GM12878 (cell line): ENCODE measurements around the gene ING4. TPM values are rescaled to one million over a fixed set of nuclear protein-coding genes. Genes with fewer than 3 reads are reported as not detected.

Source experiments
- ATAC-seq: fragments of 200-7000 bp; cut with Tn5 transposase; 3 replicates; pipeline ENCODE4 v1.9.1; 2020; ENCODE audit warnings: mild to moderate bottlenecking, moderate library complexity
- BruUV-seq: library from RNA; stranded (reverse); fragments of 400-500 nt; replicated peaks from 2 replicates; lab custom pipeline; 2021; lab: Mats Ljungman, UMichigan
- CTCF ChIA-PET: fragments of 300-600 bp; sonication (Branson Sonifier 250); formaldehyde crosslinking; extraction: SDS; loops from one replicate; lab custom pipeline; 2021; ENCODE audit warnings: inconsistent platforms; lab: Yijun Ruan, JAX
- POLR2A ChIA-PET: fragments of 350-600 bp; formaldehyde crosslinking; extraction: SDS; loops from one replicate; lab custom pipeline; 2021; ENCODE audit warnings: inconsistent platforms; lab: Charles Lee
- RAD21 ChIA-PET: fragments of 300-600 bp; sonication (Branson Sonifier 250); formaldehyde crosslinking; loops from one replicate; lab custom pipeline; 2023; ENCODE audit warnings: antibody characterized with exemption; ENCODE audit not compliant: unreplicated experiment; lab: Charles Lee
- SMC1A ChIA-PET: fragments of 300-600 bp; sonication (Branson Sonifier 250); formaldehyde crosslinking; loops from one replicate; lab custom pipeline; 2023; ENCODE audit not compliant: unreplicated experiment, uncharacterized antibody; lab: Charles Lee
- DNase-seq: peaks from one replicate; pipeline ENCODE4 v3.0.0-alpha.2; 2011; ENCODE audit warnings: low read depth, low spot score
- FAIRE-seq: peaks from 3 replicates; lab custom pipeline; 2011; peaks lifted over from hg19 to GRCh38; lab: Jason Lieb, UNC
- H2AFZ ChIP-seq: 2 replicates; pipeline ENCODE4 v1.6.0; 2011; ENCODE audit warnings: low read depth, low read length, control low read depth; ENCODE audit not compliant: control insufficient read depth
- H3K27ac ChIP-seq: 2 replicates; pipeline ENCODE4 v1.5.1; 2011; ENCODE audit warnings: control low read depth; ENCODE audit not compliant: control insufficient read depth, insufficient read depth
- H3K27me3 ChIP-seq, 2 experiments: replicated peaks in 1 of 2; 2 replicates each; pipeline versions ENCODE4 v1.6.0 to v1.6.1; 2011; ENCODE audit warnings: low read length in 1 of 2; ENCODE audit not compliant: control insufficient read depth in 2 of 2, insufficient read depth in 2 of 2
- H3K36me3 ChIP-seq, 2 experiments: 2 replicates each; pipeline ENCODE4 v1.5.1; 2011; ENCODE audit warnings: low read length in 1 of 2; ENCODE audit not compliant: control insufficient read depth in 2 of 2, insufficient read depth in 2 of 2
- H3K4me1 ChIP-seq: 2 replicates; pipeline ENCODE4 v1.6.1; 2011; ENCODE audit warnings: mild to moderate bottlenecking, low read length, moderate library complexity, mixed read lengths; ENCODE audit not compliant: control insufficient read depth, insufficient read depth
- H3K4me2 ChIP-seq: 2 replicates; pipeline ENCODE4 v1.6.0; 2011; ENCODE audit warnings: control low read depth; ENCODE audit not compliant: control insufficient read depth, insufficient read depth
- H3K4me3 ChIP-seq: fragments of 200-600 bp; sonication (generic); 2 replicates; pipeline ENCODE4 v1.5.1; 2016
- H3K79me2 ChIP-seq: 2 replicates; pipeline ENCODE4 v1.6.0; 2011; ENCODE audit warnings: low read length; ENCODE audit not compliant: control insufficient read depth, insufficient read depth
- H3K9ac ChIP-seq: 2 replicates; pipeline ENCODE4 v1.8.0; 2011; ENCODE audit warnings: low read length, control low read depth, mixed read lengths; ENCODE audit not compliant: control insufficient read depth, insufficient read depth
- H3K9me3 ChIP-seq: replicated peaks from 3 replicates; pipeline ENCODE4 v1.5.1; 2011; ENCODE audit warnings: mild to moderate bottlenecking, low read length; ENCODE audit not compliant: control insufficient read depth, insufficient read depth
- H4K20me1 ChIP-seq: 2 replicates; pipeline ENCODE4 v1.6.0; 2011; ENCODE audit not compliant: control insufficient read depth, insufficient read depth
- FOS ChIP-seq: IDR thresholded peaks from 3 replicates; pipeline ENCODE4 v1.6.1; 2011; ENCODE audit warnings: borderline replicate concordance; ENCODE audit not compliant: insufficient read length; ENCODE audit errors: extremely low read depth
- PAX5 ChIP-seq: IDR thresholded peaks from 2 replicates; pipeline ENCODE4 v1.6.1; 2011; ENCODE audit warnings: low read depth, low read length, borderline replicate concordance
- TBL1XR1 ChIP-seq: IDR thresholded peaks from 2 replicates; pipeline ENCODE4 v1.6.1; 2012; ENCODE audit warnings: low read depth, low read length, improper control_type of control experiment
- WGBS: methylation state at CpG from one replicate; pipeline ENCODE4 v1.1.6; 2016; ENCODE audit warnings: low lambda C conversion rate; ENCODE audit not compliant: insufficient replicate concordance, insufficient coverage; ENCODE audit errors: missing lambda C conversion rate; 5-methylcytosine and 5-hydroxymethylcytosine counted together
- in situ Hi-C: fragments of 300-500 bp; cut with MboI; formaldehyde crosslinking; loops from 9 replicates; pipeline ENCODE4 v1.14.3; 2018; ENCODE audit warnings: mixed read lengths
- intact Hi-C: fragments of 100-400 bp; cut with micrococcal nuclease; formaldehyde crosslinking; loops from one replicate; pipeline ENCODE4 v1.14.2; 2022; ENCODE audit not compliant: unreplicated experiment
- polyA plus RNA-seq, 11 experiments: library from polyadenylated mRNA; depleted of rRNA in 4 of 11; unstranded in 6 of 11; stranded (reverse) in 5 of 11; fragments of >200 nt; fragmentation: Nextera tagmentation in 4 of 11; fragmentation: Illumina TruSeq in 1 of 11; extraction: Ambion mirVana in 4 of 11; extraction: Trizol in 1 of 11; gene quantifications; 1 replicate in 1 of 11; 2 replicates in 10 of 11; pipeline versions ENCODE4 v1.2.1 to v1.2.3, GENCODE V29; 2011 to 2016; ENCODE audit warnings: inconsistent platforms in 2 of 11, missing spikeins in 2 of 11, low read depth in 1 of 11
- total RNA-seq, 4 experiments: library from RNA; depleted of rRNA in 3 of 4; stranded (reverse); fragments of >200 nt in 3 of 4; fragmentation: Illumina TruSeq in 1 of 4; extraction: Trizol in 1 of 4; gene quantifications; 2 replicates each; pipeline versions ENCODE4 v1.2.1 to v1.2.3, GENCODE V29; 2013 to 2021
- TF ChIP-seq, protein P1 (sequence below): IDR thresholded peaks from 2 replicates; pipeline ENCODE4 v1.6.1; 2011; ENCODE audit warnings: low read depth, mild to moderate bottlenecking, low read length, moderate library complexity, borderline replicate concordance; ENCODE audit errors: extremely low read depth

ING4 gene
- total and polyA plus RNA-seq, 10 of the 15 experiments (the other 5 are each of a cell fraction or from before 2014, with no cell fraction given): 7.2 to 53.9 (median 21.8) TPM

DNA sequence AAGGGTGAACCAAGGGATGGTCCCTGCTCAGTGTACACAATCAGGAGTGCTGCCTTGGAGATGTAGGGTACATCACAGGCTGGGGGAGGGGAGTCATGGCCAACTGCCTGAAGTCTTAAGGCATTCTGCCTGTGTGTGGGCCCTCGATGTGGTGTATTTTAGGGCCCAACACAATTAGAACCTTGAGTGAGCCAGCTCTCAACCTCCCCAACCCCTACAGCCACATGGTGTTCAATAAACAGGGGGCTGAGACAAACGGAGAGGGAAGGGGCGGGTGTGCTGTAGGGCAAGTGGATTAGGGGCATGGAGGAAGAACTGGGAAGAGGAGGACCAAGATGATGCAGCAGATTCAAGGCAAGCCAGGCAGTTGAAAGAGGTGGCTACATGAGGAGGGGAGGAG lies 47.1 kb downstream of the ING4 start:
- ATAC-seq (no peak), FAIRE-seq (no peak)
- Histone ChIP-seq H3K4me2 (no peak overlapping the region), H2AFZ (no peak overlapping the region), H3K36me3 (peaks cover 0 to 5% of the 10 kb centered on the region in 2 experiments; a peak in 2 of 4 replicates), H4K20me1 (no peaks in the 10 kb centered on the region), H3K9me3 (no peaks in the 10 kb centered on the region), H3K79me2 (no peaks in the 10 kb centered on the region), H3K4me3 (no peak overlapping the region), H3K27me3 (no peaks in the 10 kb centered on the region), H3K27ac (no peak overlapping the region)
- intact Hi-C loops: loop anchor here (2.0 to 5.0 kb wide), 2 partner anchors 46 to 209 kb away; partner anchors contain the start of gene ING4
- 60% methylated on average over 3 of the region's 3 CpGs for WGBS
- POLR2A ChIA-PET: interaction anchor here (0.5 to 1.0 kb wide), 3 partner anchors 16 to 73 kb away, joined by 3 read pairs; partner anchors contain the start of gene ZNF384
- CTCF ChIA-PET: interaction anchor here (0.9 to 3.9 kb wide), 6 partner anchors 29 to 74 kb away, joined by 3 to 21 read pairs (median 6); partner anchors contain the start of gene ZNF384
- no TSS peak for BruUV-seq
- TF ChIP-seq PAX5 (no peak), FOS (no peak), TBL1XR1 (no peak)
- TF ChIP-seq, protein P1, sequence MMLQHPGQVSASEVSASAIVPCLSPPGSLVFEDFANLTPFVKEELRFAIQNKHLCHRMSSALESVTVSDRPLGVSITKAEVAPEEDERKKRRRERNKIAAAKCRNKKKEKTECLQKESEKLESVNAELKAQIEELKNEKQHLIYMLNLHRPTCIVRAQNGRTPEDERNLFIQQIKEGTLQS: no peak
- TF ChIP-seq, all 136 proteins: peak for 0
- SMC1A ChIA-PET: interaction anchor here (0.9 to 3.7 kb wide), 4 partner anchors 9 to 163 kb away, joined by 3 to 13 read pairs (median 6); no protein-coding TSS in a partner anchor
- in situ Hi-C loops: loop anchor here (5.0 kb wide), 1 partner anchor 66 kb away; no protein-coding TSS in a partner anchor
- Histone ChIP-seq H3K9ac (no peak overlapping the region), H3K4me1 (peaks cover 28% of the 10 kb centered on the region)
- RAD21 ChIA-PET: interaction anchor here (0.6 to 1.0 kb wide), 6 partner anchors 7 to 174 kb away, joined by 3 to 4 read pairs (median 3); no protein-coding TSS in a partner anchor
- DNase-seq: no peak
